Measurements from ENCODE around the gene ROR1.
"Not testable (repeated sequence)": the region's sequence is repeated elsewhere in the genome, so short reads cannot be mapped to it uniquely, and the experiment has no call there.

The ROR1 gene

GRCh38 chr1:63758791-63759190 lies 15.0 kb upstream of the ROR1 start:
- in situ Hi-C loops (cut with MboI; ENCODE audit: low sequenced_read_pairs): no loop called here

GRCh38 chr1:63759778-63760177 lies 14.0 kb upstream of the ROR1 start:
- in situ Hi-C loops (cut with MboI; ENCODE audit: low sequenced_read_pairs): no loop called here

- in situ Hi-C loops (cut with MboI; ENCODE audit: low sequenced_read_pairs): no loop called here
Observed at GRCh38 chr1:63770381-63770780, 3.4 kb upstream of the ROR1 start.

GRCh38 chr1:63772201-63772600 lies 1.6 kb upstream of the ROR1 start:
- in situ Hi-C loops (cut with MboI; ENCODE audit: low sequenced_read_pairs): no loop called here

GRCh38 chr1:63772876-63773275 lies 941 bp upstream of the ROR1 start:
- in situ Hi-C loops (cut with MboI; ENCODE audit: low sequenced_read_pairs): no loop called here

- in situ Hi-C loops (cut with MboI; ENCODE audit: low sequenced_read_pairs): no loop called here
Observed at GRCh38 chr1:63773496-63773814, 362 bp upstream of the ROR1 start.

- in situ Hi-C loops (cut with MboI; ENCODE audit: low sequenced_read_pairs): no loop called here
Observed at GRCh38 chr1:63774617-63775417, 1.0 kb downstream of the ROR1 start.

- in situ Hi-C loops (cut with MboI; ENCODE audit: low sequenced_read_pairs): no loop called here
Observed at GRCh38 chr1:63775418-63776127, 1.8 kb downstream of the ROR1 start.

GRCh38 chr1:63777286-63777685 lies 3.5 kb downstream of the ROR1 start:
- in situ Hi-C loops (cut with MboI; ENCODE audit: low sequenced_read_pairs): no loop called here

GRCh38 chr1:63777965-63778880 lies 4.4 kb downstream of the ROR1 start:
- in situ Hi-C loops (cut with MboI; ENCODE audit: low sequenced_read_pairs): no loop called here

- in situ Hi-C loops (cut with MboI; ENCODE audit: low sequenced_read_pairs): no loop called here
Observed at GRCh38 chr1:63779338-63780211, 5.8 kb downstream of the ROR1 start.

- in situ Hi-C loops (cut with MboI; ENCODE audit: low sequenced_read_pairs): no loop called here
Observed at GRCh38 chr1:63780565-63780964, 6.7 kb downstream of the ROR1 start.

- in situ Hi-C loops (cut with MboI; ENCODE audit: low sequenced_read_pairs): no loop called here
Observed at GRCh38 chr1:63782982-63783381, 9.2 kb downstream of the ROR1 start.

- in situ Hi-C loops (cut with MboI; ENCODE audit: low sequenced_read_pairs): no loop called here
Observed at GRCh38 chr1:63784083-63784482, 10.3 kb downstream of the ROR1 start.

- in situ Hi-C loops (cut with MboI; ENCODE audit: low sequenced_read_pairs): no loop called here
Observed at GRCh38 chr1:63784489-63785390, 10.9 kb downstream of the ROR1 start.

GRCh38 chr1:63787270-63787669 lies 13.5 kb downstream of the ROR1 start:
- in situ Hi-C loops (cut with MboI; ENCODE audit: low sequenced_read_pairs): not testable (repeated sequence)

GRCh38 chr1:63787875-63788274 lies 14.1 kb downstream of the ROR1 start:
- in situ Hi-C loops (cut with MboI; ENCODE audit: low sequenced_read_pairs): no loop called here

- in situ Hi-C loops (cut with MboI; ENCODE audit: low sequenced_read_pairs): no loop called here
Observed at GRCh38 chr1:63789856-63790605, 16.2 kb downstream of the ROR1 start.

GRCh38 chr1:63790989-63791388 lies 17.2 kb downstream of the ROR1 start:
- in situ Hi-C loops (cut with MboI; ENCODE audit: low sequenced_read_pairs): no loop called here
